GM20000 (cell line): Measurements from ENCODE around the gene ASPSCR1.

Experiments used
- DNase-seq: peaks from one replicate; pipeline ENCODE4 v3.0.0; 2012; ENCODE audit warnings: low spot score
- TF ChIP-seq, protein P1 (sequence below): IDR thresholded peaks from 2 replicates; pipeline ENCODE4 v1.5.1; 2012; ENCODE audit warnings: mild to moderate bottlenecking, control low read depth; ENCODE audit errors: extremely low read depth, missing control alignments

Gene ASPSCR1

DNA sequence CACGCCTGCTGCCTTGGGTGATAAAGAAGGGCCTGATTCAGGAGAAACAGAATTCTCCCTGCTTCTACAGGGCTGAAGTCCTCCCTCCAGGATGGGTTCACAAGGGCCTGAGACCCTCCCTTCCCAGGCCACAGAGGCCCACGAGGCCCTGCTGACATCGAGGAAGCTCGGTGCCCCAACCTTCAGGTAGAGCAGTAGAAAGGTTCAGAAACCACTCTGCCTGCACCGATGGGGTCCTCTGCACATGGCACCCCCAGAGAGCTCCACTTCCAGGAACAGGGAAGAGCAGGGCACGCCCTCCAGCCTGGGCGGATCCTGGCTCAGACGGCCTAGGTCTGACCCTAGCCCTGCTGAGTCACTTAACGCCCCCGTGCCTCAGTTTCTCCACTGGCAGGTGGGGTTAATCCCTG is 44.5 kb downstream of the ASPSCR1 start:
- DNase-seq = no peak
- TF ChIP-seq, protein P1, sequence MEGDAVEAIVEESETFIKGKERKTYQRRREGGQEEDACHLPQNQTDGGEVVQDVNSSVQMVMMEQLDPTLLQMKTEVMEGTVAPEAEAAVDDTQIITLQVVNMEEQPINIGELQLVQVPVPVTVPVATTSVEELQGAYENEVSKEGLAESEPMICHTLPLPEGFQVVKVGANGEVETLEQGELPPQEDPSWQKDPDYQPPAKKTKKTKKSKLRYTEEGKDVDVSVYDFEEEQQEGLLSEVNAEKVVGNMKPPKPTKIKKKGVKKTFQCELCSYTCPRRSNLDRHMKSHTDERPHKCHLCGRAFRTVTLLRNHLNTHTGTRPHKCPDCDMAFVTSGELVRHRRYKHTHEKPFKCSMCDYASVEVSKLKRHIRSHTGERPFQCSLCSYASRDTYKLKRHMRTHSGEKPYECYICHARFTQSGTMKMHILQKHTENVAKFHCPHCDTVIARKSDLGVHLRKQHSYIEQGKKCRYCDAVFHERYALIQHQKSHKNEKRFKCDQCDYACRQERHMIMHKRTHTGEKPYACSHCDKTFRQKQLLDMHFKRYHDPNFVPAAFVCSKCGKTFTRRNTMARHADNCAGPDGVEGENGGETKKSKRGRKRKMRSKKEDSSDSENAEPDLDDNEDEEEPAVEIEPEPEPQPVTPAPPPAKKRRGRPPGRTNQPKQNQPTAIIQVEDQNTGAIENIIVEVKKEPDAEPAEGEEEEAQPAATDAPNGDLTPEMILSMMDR = no peak

DNA sequence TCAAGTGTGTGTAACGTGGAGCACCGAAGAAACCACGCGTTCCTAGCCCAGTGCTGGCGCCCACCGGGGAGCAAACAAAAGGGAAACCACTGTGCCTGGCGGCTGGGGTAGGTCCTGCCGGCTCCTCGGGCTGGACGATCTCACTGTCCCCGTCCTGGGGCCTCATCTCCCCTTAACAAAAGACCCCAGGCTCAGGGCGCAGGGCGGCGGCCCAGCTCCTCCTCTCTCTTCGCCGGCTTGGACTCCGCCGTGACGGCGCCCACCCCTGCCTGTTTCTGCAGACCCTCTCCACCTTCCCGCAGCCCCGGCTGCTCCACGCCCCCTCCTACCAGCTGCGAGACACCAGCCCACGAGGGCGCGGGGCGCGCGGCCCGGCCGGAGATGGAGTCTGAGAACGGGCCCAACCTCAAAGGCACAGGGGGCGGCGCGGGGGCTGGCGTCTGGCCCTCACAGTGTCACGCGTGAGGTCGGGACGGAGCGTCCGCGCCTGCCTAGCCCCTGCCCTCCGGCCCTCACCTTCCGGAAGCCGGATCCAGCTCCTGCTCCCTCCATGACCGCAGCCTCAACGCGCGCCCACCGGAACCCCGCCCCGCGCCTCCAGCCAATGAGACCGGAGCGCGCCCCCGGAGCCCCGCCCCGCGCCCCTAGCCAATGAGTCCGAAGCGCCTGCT is 45.0 kb downstream of the ASPSCR1 start, which contains the start of gene CENPX:
TSS of gene CENPX (minus strand) at position 569 of the 671 bp plus-strand sequence. CDS start at position 552, 17 bp downstream.
- TF ChIP-seq, protein P1 = no peak
- DNase-seq = peak; percentile 100

- TF ChIP-seq, protein P1 = no peak
- no peak for DNase-seq
Observed at GRCh38 chr17:82022981-82023446, 45.6 kb downstream of the ASPSCR1 start, which contains the start of gene LRRC45. Gene LRRC45, plus strand, starts transcription at chr17:82023305. Its CDS starts 339 bp downstream, at chr17:82023644.

DNA sequence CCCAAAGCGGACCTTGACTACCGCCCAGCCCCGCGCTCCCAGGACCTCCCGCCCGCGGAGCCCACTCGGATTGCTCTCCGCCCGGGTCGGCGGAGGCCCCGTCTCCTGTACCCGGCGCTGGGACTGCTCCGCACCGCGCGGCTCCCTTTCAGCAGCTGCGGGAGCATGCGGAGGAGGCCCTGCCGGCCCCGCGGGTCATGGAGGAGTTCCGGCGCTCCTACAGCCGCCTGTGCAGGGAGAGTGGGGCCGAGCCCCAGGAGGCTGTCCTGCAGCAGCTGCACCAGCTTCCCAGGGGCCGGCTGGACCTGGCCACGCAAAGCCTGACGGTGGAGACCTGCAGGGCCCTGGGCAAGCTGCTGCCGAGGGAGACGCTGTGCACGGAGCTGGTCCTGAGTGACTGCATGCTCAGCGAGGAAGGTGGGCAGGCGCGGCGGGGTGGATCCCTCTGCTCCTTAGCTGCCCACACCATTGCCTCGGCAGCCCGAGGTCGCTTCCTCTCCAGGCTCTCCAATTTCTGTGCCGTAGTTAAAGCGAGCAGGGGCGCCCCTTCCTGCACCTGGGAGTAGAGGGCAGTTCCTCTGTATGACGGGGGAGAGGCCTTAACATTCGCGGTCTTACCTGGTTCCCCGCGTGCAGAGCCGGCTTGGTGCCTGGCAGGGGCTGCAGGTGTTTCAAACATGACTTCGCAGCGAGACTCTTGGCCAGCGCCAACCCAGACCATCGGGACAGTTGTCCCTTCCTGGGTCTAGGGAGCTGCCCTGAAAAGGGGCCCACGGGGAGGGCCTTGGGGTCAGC is 46.2 kb downstream of the ASPSCR1 start:
- no peak for DNase-seq
- TF ChIP-seq, protein P1 = no peak

GRCh38 chr17:82024859-82025258 is 47.4 kb downstream of the ASPSCR1 start:
- DNase-seq = no peak
- TF ChIP-seq, protein P1 = no peak

- TF ChIP-seq, protein P1 = no peak
- no peak for DNase-seq
Observed at GRCh38 chr17:82025401-82026107, 48.1 kb downstream of the ASPSCR1 start.

GRCh38 chr17:82028246-82028645 is 50.8 kb downstream of the ASPSCR1 start:
- no peak for DNase-seq
- TF ChIP-seq, protein P1 = no peak
